ENCODE measurements around the gene ZNF280A.
"Not testable (repeated sequence)": the region's sequence is repeated elsewhere in the genome, so short reads cannot be mapped to it uniquely, and the experiment has no call there.

The ZNF280A gene

GRCh38 chr22:22512951-22513350 is 7.1 kb downstream of the ZNF280A start:
- TF ChIP-seq POLR2AphosphoS5 (IDR thresholded peaks at IDR 0.05; ENCODE audit: low read depth), result no peak
- no peak for TF ChIP-seq CTCF (IDR thresholded peaks at IDR 0.05; ENCODE audit: insufficient read depth, low read length)
- no peak for TF ChIP-seq REST (IDR thresholded peaks at IDR 0.05; ENCODE audit: insufficient replicate concordance, low read depth)
- no peak for TF ChIP-seq SPI1 (IDR thresholded peaks at IDR 0.05; ENCODE audit: borderline replicate concordance, low read depth)
- TF ChIP-seq GABPA (IDR thresholded peaks at IDR 0.05; ENCODE audit: low read depth), result no peak

GRCh38 chr22:22510833-22511232 is 9.2 kb downstream of the ZNF280A start:
- not testable (repeated sequence) for H3K27me3 ChIP-seq (ENCODE audit: insufficient read depth, poor library complexity, severe bottlenecking); H3K27ac ChIP-seq (replicated peaks); DNase-seq (ENCODE audit: low read depth in 1 of 2, low spot score in 1 of 2); H3K4me3 ChIP-seq (replicated peaks; ENCODE audit: insufficient read depth, low read length)

More at GRCh38 chr22:22512951-22513350, 7.1 kb downstream of the ZNF280A start:
- DNase-seq (ENCODE audit: low read depth in 1 of 2, low spot score in 1 of 2), result no peak
- Histone ChIP-seq H3K27ac (replicated peaks) (no peak overlapping the region), H3K4me3 (replicated peaks; ENCODE audit: insufficient read depth, low read length) (no peak overlapping the region), H3K27me3 (ENCODE audit: insufficient read depth, poor library complexity, severe bottlenecking) (no peaks in the 10 kb centered on the region)

GRCh38 chr22:22509912-22510311 is 10.2 kb downstream of the ZNF280A start:
- not testable (repeated sequence) for H3K4me3 ChIP-seq (replicated peaks; ENCODE audit: insufficient read depth, low read length); H3K27me3 ChIP-seq (ENCODE audit: insufficient read depth, poor library complexity, severe bottlenecking); DNase-seq (ENCODE audit: low read depth in 1 of 2, low spot score in 1 of 2); H3K27ac ChIP-seq (replicated peaks)

GRCh38 chr22:22508274-22509176 is 11.5 kb downstream of the ZNF280A start, which contains the start of gene ZNF280B:
Gene ZNF280B, minus strand, starts transcription at chr22:22508742. Its CDS starts 19,344 bp downstream, at chr22:22489398.
- TF ChIP-seq REST (IDR thresholded peaks at IDR 0.05; ENCODE audit: insufficient replicate concordance, low read depth) (no peak), POLR2AphosphoS5 (IDR thresholded peaks at IDR 0.05; ENCODE audit: low read depth) (peak; percentile 51; the same call in 1 of the 2 replicates), CTCF (IDR thresholded peaks at IDR 0.05; ENCODE audit: insufficient read depth, low read length) (peak; percentile 82), GABPA (IDR thresholded peaks at IDR 0.05; ENCODE audit: low read depth) (no peak)
- Histone ChIP-seq H3K27ac (replicated peaks) (peak within 1 kb of the TSS; percentile 55), H3K27me3 (ENCODE audit: insufficient read depth, poor library complexity, severe bottlenecking) (no peaks in the 10 kb centered on the region), H3K4me3 (replicated peaks; ENCODE audit: insufficient read depth, low read length) (peak within 1 kb of the TSS; percentile 92)
- DNase-seq (ENCODE audit: low read depth in 1 of 2, low spot score in 1 of 2), result peak; percentile 78 to 87

Data from HL-60 (cell line).